GM18867 (cell line): ENCODE measurements around the gene ZC3H12D.
"Not testable (repeated sequence)": the region's sequence is repeated elsewhere in the genome, so short reads cannot be mapped to it uniquely, and the experiment has no call there.

ENCODE experiments used
- ATAC-seq: cut with Tn5 transposase; IDR thresholded peaks from one replicate; pipeline ENCODE4 v1.9.1; 2021; ENCODE audit warnings: mild to moderate bottlenecking, moderate library complexity; ENCODE audit not compliant: unreplicated experiment

ZC3H12D gene

GRCh38 chr6:149460249-149460648 is 24.6 kb downstream of the ZC3H12D start:
- not testable (repeated sequence) for ATAC-seq

GRCh38 chr6:149459761-149460160 is 25.1 kb downstream of the ZC3H12D start:
- ATAC-seq, result no peak

- ATAC-seq, result no peak
Measured at GRCh38 chr6:149458806-149459205, 26.0 kb downstream of the ZC3H12D start.

- ATAC-seq, result no peak
Measured at GRCh38 chr6:149458196-149458595, 26.6 kb downstream of the ZC3H12D start.

- no peak for ATAC-seq
Measured at GRCh38 chr6:149457316-149457884, 27.4 kb downstream of the ZC3H12D start.

- no peak for ATAC-seq
Measured at GRCh38 chr6:149456311-149457021, 28.3 kb downstream of the ZC3H12D start.

- no peak for ATAC-seq
Measured at GRCh38 chr6:149455031-149455732, 29.6 kb downstream of the ZC3H12D start.

- no peak for ATAC-seq
Measured at GRCh38 chr6:149454346-149454848, 30.4 kb downstream of the ZC3H12D start.

- ATAC-seq, result no peak
Measured at GRCh38 chr6:149453597-149454345, 31.0 kb downstream of the ZC3H12D start.

GRCh38 chr6:149452037-149452939 is 32.5 kb downstream of the ZC3H12D start:
- no peak for ATAC-seq

GRCh38 chr6:149451376-149452036 is 33.3 kb downstream of the ZC3H12D start:
- no peak for ATAC-seq

GRCh38 chr6:149450679-149451375 is 34.0 kb downstream of the ZC3H12D start:
- ATAC-seq, result no peak

GRCh38 chr6:149449831-149450678 is 34.8 kb downstream of the ZC3H12D start:
- no peak for ATAC-seq

- no peak for ATAC-seq
Measured at GRCh38 chr6:149448821-149449453, 35.9 kb downstream of the ZC3H12D start.

- no peak for ATAC-seq
Measured at GRCh38 chr6:149446791-149447376, 37.9 kb downstream of the ZC3H12D start.

- ATAC-seq, result peak; percentile 21
Measured at GRCh38 chr6:149445573-149445972, 39.2 kb downstream of the ZC3H12D start.

GRCh38 chr6:149445095-149445466 is 39.7 kb downstream of the ZC3H12D start:
- peak; percentile 38 for ATAC-seq
